Endothelial cell of umbilical vein (primary cell): ENCODE results near the gene ETNK2. TPM values are rescaled to one million over a fixed set of nuclear protein-coding genes. Genes with fewer than 3 reads are reported as not detected.

Experiments used
- BruUV-seq: library from RNA; stranded (reverse); fragments of 400-500 nt; replicated peaks from 2 replicates; lab custom pipeline; 2021; lab: Mats Ljungman, UMichigan
- CTCF ChIA-PET: fragments of 300-600, 350-600 bp; sonication (Branson Sonifier 250); formaldehyde crosslinking; loops from one replicate; lab custom pipeline; 2021; ENCODE audit warnings: antibody characterized with exemption, inconsistent platforms; lab: Charles Lee
- POLR2A ChIA-PET: fragments of 300-600, 350-600 bp; sonication (Branson Sonifier 250); formaldehyde crosslinking; loops from one replicate; lab custom pipeline; 2021; ENCODE audit warnings: antibody characterized with exemption, inconsistent platforms; lab: Charles Lee
- DNase-seq: peaks from one replicate; pipeline ENCODE4 v3.0.0-alpha.2; 2011; ENCODE audit warnings: low read depth, low spot score
- FAIRE-seq: peaks from 2 replicates; lab custom pipeline; 2011; peaks lifted over from hg19 to GRCh38; lab: Jason Lieb, UNC
- H2AFZ ChIP-seq: 2 replicates; pipeline ENCODE4 v1.6.0; 2012; ENCODE audit warnings: low read depth, low read length, control low read depth, inconsistent platforms
- H3K27ac ChIP-seq: 2 replicates; pipeline ENCODE4 v1.5.1; 2011; ENCODE audit warnings: low read depth, mild to moderate bottlenecking, control low read depth, low read length, moderate library complexity; ENCODE audit not compliant: insufficient read depth
- H3K27me3 ChIP-seq, 2 experiments: 2 replicates each; pipeline versions ENCODE4 v1.6.0 to v1.6.1; 2011; ENCODE audit warnings: low read length in 2 of 2, mixed read lengths in 1 of 2; ENCODE audit not compliant: control insufficient read depth in 2 of 2, insufficient read depth in 2 of 2
- H3K36me3 ChIP-seq, 2 experiments: 2 replicates in 1 of 2; 3 replicates in 1 of 2; pipeline ENCODE4 v1.5.1; 2011; ENCODE audit warnings: low read length in 2 of 2, mild to moderate bottlenecking in 1 of 2, moderate library complexity in 1 of 2; ENCODE audit not compliant: control insufficient read depth in 2 of 2, insufficient read depth in 2 of 2; ENCODE audit errors: extremely low read depth in 1 of 2
- H3K4me1 ChIP-seq: 3 replicates; pipeline ENCODE4 v1.5.1; 2011; ENCODE audit warnings: mild to moderate bottlenecking, low read length; ENCODE audit not compliant: control insufficient read depth, insufficient read depth; ENCODE audit errors: extremely low read depth
- H3K4me2 ChIP-seq: 2 replicates; pipeline ENCODE4 v1.6.1; 2011; ENCODE audit warnings: low read length, control low read depth, mixed read lengths; ENCODE audit not compliant: insufficient read depth
- H3K4me3 ChIP-seq, 3 experiments: fragments of 200-600 bp in 1 of 3; sonication (generic), shearing (Covaris generic) in 1 of 3; replicated peaks in 1 of 3; 2 replicates each; pipeline ENCODE4 v1.5.1; 2011 to 2016; ENCODE audit warnings: control low read depth in 3 of 3, low read length in 3 of 3, mild to moderate bottlenecking in 2 of 3, inconsistent platforms in 1 of 3, low read depth in 1 of 3, moderate library complexity in 1 of 3; ENCODE audit not compliant: insufficient read depth in 1 of 3
- H3K79me2 ChIP-seq: 2 replicates; pipeline ENCODE4 v1.6.0; 2012; ENCODE audit warnings: low read length, inconsistent platforms; ENCODE audit not compliant: control insufficient read depth, insufficient read depth
- H3K9ac ChIP-seq: replicated peaks from 2 replicates; pipeline ENCODE3; 2011; ENCODE audit warnings: low read length, control low read depth; ENCODE audit not compliant: insufficient read depth; ENCODE audit errors: extremely low read depth
- H3K9me1 ChIP-seq: replicated peaks from 3 replicates; pipeline ENCODE4 v1.6.0; 2011; ENCODE audit warnings: mild to moderate bottlenecking, low read length; ENCODE audit not compliant: control insufficient read depth, insufficient read depth; ENCODE audit errors: extremely low read depth
- H3K9me3 ChIP-seq: replicated peaks from 2 replicates; pipeline ENCODE4 v1.5.1; 2012; ENCODE audit warnings: low read length, inconsistent platforms; ENCODE audit not compliant: control insufficient read depth, insufficient read depth
- H4K20me1 ChIP-seq: replicated peaks from 2 replicates; pipeline ENCODE3; 2011; ENCODE audit warnings: mild to moderate bottlenecking, low read length; ENCODE audit not compliant: control insufficient read depth, insufficient read depth; ENCODE audit errors: extremely low read depth
- CTCF ChIP-seq, 2 donors: IDR thresholded peaks; 1 replicate in 1 of 2; 2 replicates in 1 of 2; pipeline ENCODE4 v1.5.1; 2011; ENCODE audit warnings: low read length in 2 of 2, mild to moderate bottlenecking in 2 of 2, moderate library complexity in 2 of 2, control low read depth in 1 of 2, inconsistent platforms in 1 of 2, low read depth in 1 of 2; ENCODE audit not compliant: insufficient read depth in 1 of 2; ENCODE audit errors: extremely low read depth in 1 of 2
- EZH2 ChIP-seq: IDR thresholded peaks from 2 replicates; pipeline ENCODE4 v1.6.1; 2012; ENCODE audit warnings: borderline replicate concordance, low read depth, mild to moderate bottlenecking, moderate library complexity, low read length, inconsistent platforms; ENCODE audit not compliant: severe bottlenecking
- FOS ChIP-seq: IDR thresholded peaks from 2 replicates; pipeline ENCODE4 v1.6.1; 2011; ENCODE audit warnings: mild to moderate bottlenecking, low read length, moderate library complexity, borderline replicate concordance; ENCODE audit not compliant: insufficient read depth
- GATA2 ChIP-seq: IDR thresholded peaks from 2 replicates; pipeline ENCODE4 v1.7.0; 2011; ENCODE audit warnings: low read depth, mild to moderate bottlenecking, moderate library complexity, mixed read lengths, low read length; ENCODE audit not compliant: insufficient read length, insufficient read depth
- JUN ChIP-seq: IDR thresholded peaks from 2 replicates; pipeline ENCODE4 v1.6.1; 2011; ENCODE audit warnings: borderline replicate concordance, low read depth; ENCODE audit not compliant: insufficient read length, insufficient read depth
- MAX ChIP-seq: IDR thresholded peaks from 2 replicates; pipeline ENCODE4 v1.6.1; 2011; ENCODE audit not compliant: insufficient read depth, insufficient read length
- MYC ChIP-seq: IDR thresholded peaks from one replicate; pipeline ENCODE4 v1.6.1; 2011; ENCODE audit warnings: mild to moderate bottlenecking, low read depth, low read length
- POLR2A ChIP-seq: IDR thresholded peaks from 2 replicates; pipeline ENCODE4 v1.6.1; 2012; ENCODE audit warnings: low read depth, mild to moderate bottlenecking, control low read depth, low read length
- POLR2AphosphoS5 ChIP-seq: IDR thresholded peaks from 2 replicates; pipeline ENCODE4 v1.6.1; 2012; ENCODE audit warnings: low read depth, mild to moderate bottlenecking, control low read depth, low read length, moderate library complexity; ENCODE audit not compliant: insufficient read depth
- dilution Hi-C: fragments of 300-500 bp; cut with MboI; formaldehyde crosslinking; loops from one replicate; pipeline ENCODE4 v1.15.0; 2019; ENCODE audit warnings: low sequenced_read_pairs; ENCODE audit not compliant: extremely low pct_ligation_motif_present
- intact Hi-C: fragments of 100-400 bp; cut with micrococcal nuclease; formaldehyde crosslinking; loops from one replicate; pipeline ENCODE4 v1.10.0; 2022
- polyA plus RNA-seq, 4 experiments: library from polyadenylated mRNA; depleted of rRNA in 3 of 4; stranded (reverse) in 3 of 4; unstranded in 1 of 4; fragments of >200 nt; gene quantifications; 2 replicates each; pipeline versions ENCODE4 v1.2.1 to v1.2.3, GENCODE V29; 2011 to 2012; ENCODE audit warnings: missing spikeins in 1 of 4
- total RNA-seq: library from RNA; stranded (reverse); gene quantifications from 2 replicates; pipeline ENCODE4 v1.2.3, GENCODE V29; 2021

ETNK2 gene
- total and polyA plus RNA-seq, 2 donors (not counting 3 experiments of a cell fraction or from before 2014, with no cell fraction given): 13.5 to 27.5 TPM

GRCh38 chr1:204093781-204094180 is 58.1 kb downstream of the ETNK2 start:
- CTCF ChIA-PET: interaction anchor here (1.3 to 1.5 kb wide), 3 partner anchors 8 to 222 kb away, joined by 4 to 6 read pairs (median 6); no protein-coding TSS in a partner anchor
- H4K20me1 ChIP-seq: no peaks in the 10 kb centered on the region
- DNase-seq (no peak), FAIRE-seq (no peak)
- no peak overlapping the region for H2AFZ ChIP-seq
- no peak overlapping the region for H3K4me2 ChIP-seq
- dilution Hi-C loops (no loop called here), intact Hi-C loops (no loop called here)
- H3K27me3 ChIP-seq: no peaks in the 10 kb centered on the region
- no peak overlapping the region for H3K4me3 ChIP-seq
- BruUV-seq: no TSS peak
- no peaks in the 10 kb centered on the region for H3K36me3 ChIP-seq
- H3K9me1 ChIP-seq: no peaks in the 10 kb centered on the region
- H3K4me1 ChIP-seq: peaks cover 19% of the 10 kb centered on the region
- H3K79me2 ChIP-seq: peaks cover 23% of the 10 kb centered on the region
- no peak overlapping the region for H3K27ac ChIP-seq
- no peaks in the 10 kb centered on the region for H3K9me3 ChIP-seq
- H3K9ac ChIP-seq: no peak overlapping the region
- POLR2A ChIA-PET: no interaction called here
- TF ChIP-seq GATA2 (no peak), JUN (no peak), MYC (no peak), POLR2A (no peak), EZH2 (no peak), MAX (no peak), FOS (no peak), CTCF (IDR thresholded peaks at IDR 0.05; ENCODE audit: extremely low read depth in 1 of 2, insufficient read depth in 1 of 2, low read depth in 1 of 2, low read length in 2 of 2) (no peak), POLR2AphosphoS5 (no peak)
